ENCODE results near the gene CTNNBIP1.
"Not testable (repeated sequence)": the region's sequence is repeated elsewhere in the genome, so short reads cannot be mapped to it uniquely, and the experiment has no call there.

Gene CTNNBIP1

DNA sequence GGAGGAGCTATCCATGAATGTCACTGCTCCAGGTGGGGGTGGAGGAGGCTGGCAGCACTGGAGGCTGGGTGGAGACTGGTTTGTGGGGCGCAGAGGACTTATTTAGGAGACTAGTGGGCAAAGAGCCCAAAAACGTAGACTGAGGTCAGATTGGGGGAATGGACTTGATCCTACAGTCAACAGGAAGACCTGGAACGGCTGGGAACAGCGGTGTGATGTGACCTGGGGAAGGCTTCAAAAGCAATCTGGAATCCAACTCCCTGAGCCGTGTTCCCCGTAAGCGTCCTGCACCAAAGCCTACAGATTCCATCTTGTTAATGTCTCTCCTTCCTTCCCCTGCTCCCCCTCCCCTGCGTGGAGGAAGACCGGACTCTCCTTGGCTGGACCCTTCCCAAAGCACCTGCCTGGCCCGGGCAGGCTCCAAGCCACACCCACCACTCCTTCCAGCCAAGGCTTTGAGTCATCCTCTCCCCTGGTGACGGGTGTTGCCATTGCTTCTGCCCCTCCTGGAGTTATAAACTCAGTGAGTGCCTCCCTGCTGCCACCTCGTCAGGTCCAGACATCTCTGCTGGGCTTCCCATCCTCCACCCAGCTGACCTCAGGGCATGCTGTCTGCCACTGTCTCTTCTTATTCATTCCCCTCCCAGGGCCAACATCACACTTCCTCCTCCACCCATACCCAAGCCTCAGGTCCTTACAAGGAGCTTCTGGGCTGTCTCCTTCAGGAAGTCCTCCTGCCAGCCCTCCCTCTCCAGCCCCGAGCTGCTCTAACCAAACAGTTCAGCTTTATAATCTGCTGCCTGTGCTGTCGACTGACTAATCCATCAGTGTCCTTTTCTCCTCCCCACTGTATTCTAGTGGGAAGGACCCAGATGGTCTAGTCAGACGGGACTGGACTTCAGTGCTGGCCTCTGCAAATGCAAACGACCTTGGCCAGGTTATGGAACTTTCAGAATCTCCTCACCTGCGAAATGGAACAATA lies 84.7 kb downstream of the CTNNBIP1 start:
- DNase-seq = no peak

DNA sequence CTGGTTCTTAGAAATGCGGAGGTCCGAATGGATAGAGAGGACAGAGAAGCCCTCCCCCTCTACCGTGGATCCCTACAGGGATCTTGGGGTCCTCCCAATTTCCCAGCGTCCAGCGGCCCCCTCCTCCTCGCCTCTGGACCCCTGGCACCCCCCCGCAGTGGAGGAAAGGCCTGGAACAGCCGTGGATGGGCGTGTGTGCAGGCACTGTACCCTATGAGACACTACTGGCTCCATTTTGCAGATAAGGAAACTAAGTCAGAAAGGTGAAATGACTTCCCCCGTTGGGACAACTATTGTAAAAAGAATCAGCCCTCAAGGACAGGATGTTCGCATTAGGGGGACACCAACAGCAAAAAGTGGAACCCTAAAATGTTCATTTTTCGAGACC lies 85.4 kb downstream of the CTNNBIP1 start:
- DNase-seq = no peak

DNA sequence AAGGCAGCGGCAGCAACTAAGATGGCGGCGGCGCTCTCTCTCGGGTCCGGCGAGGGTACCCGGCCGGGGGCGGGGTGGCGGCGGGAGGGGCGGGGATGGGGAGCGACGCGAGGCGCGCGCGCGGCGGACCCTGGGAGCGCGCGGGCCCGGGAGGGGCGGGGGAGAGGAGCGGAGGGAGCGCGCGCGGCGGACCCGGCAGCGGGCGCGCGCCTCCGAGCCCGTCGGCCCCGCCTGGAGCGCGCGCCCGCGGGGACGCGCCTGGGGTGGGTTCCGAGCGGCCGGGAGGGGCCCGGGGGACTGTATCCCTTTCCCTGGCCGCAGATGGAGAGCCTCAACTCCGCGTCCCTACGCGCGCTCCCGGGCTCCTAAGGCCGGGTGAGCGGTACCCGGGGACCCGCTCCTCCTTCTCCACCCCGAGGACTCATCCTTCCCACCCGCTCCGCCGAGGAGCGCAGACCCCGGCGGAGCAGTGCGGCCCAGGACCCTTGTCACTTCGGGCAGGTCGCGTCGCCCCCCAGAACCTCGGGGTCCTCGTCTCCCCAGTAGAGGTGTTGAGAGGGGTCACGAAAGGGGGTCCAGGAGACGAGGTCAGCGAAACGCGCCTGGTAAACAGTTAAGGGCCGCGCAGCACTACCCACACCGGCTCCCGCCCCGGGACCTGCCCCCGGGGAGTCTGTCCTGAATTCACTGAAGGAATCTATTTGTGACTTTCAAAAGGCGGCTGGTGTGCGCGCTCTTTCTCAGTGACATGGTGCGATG lies 85.9 kb downstream of the CTNNBIP1 start, which contains the start of gene CLSTN1:
Gene CLSTN1, minus strand, starts transcription at position 23 of the 759 bp plus-strand sequence. CDS start 232 bp downstream, outside the sequence.
- DNase-seq = no peak

DNA sequence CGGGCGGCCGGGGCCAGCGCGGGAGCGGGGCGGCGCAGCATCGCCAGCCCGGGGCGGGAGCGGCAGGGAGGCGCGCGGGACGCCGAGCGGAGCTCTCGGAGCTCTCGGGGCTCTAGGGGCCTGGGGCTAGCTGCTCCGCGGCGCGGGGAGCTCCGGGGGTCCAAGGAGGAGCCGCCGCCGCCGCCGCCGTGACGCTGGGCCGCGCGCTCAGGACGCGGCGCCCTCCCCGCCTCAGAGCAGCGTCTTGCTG lies 86.5 kb downstream of the CTNNBIP1 start:
- no peak for DNase-seq

DNA sequence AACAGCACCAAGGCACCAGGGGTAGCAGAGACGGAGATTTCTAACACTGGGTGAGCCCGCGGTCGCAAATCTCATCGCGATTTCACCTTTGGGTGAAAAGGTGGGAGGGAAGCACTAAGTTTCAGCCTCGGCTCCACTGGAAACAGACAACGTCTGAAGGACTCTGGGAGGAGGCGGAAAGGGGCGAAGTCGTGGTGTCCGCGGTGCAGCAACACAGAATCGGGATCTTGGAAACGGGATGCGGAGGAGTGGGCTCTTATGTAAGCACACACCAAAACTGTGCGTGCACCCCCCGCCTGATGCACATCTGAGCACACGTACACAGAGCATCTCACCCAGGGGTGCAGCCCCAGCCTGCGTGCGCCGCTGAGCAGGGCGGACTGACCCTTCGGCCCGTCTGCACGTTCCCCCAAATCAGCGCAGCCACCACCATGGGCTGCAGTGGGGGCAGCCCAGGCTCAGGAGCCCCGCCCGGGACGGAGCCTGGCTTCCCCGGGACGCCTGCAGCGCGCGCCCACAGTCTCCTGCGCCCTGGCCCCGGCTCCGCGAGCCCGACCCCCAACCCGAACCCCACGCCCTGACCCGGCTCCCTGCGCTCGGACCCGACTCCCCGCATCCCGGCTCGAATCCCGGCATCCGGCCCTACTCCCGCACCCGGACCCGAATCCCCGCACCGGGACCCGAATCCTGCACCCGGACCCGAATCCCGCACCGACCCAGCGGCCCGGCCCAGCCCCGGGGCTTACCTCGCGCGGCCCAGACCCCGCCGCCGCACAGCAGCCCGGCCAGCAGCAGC lies 87.0 kb downstream of the CTNNBIP1 start:
- no peak for DNase-seq

DNA sequence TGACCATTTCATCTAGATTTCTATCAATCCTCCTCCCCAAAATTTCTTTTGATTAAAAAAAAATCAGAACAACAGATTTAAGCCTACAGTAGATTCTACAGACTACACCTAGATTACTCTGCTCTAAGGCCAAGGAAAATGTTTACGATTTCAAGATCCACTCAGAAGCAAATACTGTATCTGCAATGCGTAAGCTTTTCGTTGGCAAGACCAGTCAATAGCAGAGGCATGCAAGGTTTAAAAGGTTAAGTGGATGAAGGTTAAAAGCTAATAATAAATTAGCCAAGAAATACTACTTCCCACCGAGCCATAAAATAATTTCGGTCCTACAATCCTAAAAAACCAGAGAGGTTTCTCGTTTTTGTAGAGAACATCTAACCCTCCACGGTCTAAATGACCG lies 87.6 kb downstream of the CTNNBIP1 start:
- DNase-seq = no peak

DNA sequence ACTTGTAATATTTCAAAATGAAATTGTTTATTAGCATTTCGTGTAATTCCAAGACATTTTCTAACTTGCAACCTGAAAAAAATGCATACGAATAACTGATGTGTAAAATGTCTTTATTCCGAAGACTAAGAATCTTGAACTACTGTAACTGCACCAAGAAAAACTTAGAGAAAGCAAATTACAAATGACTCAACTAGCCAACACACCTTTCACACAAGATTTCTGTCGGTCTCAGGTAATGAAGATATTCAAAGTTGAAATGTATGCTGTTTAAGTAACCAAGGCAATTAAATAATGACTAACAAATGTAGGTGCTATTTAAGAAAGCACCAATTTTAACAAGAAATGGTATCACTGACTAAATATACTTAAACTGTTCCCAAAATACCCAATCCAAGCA lies 88.4 kb downstream of the CTNNBIP1 start:
- DNase-seq = no peak

DNA sequence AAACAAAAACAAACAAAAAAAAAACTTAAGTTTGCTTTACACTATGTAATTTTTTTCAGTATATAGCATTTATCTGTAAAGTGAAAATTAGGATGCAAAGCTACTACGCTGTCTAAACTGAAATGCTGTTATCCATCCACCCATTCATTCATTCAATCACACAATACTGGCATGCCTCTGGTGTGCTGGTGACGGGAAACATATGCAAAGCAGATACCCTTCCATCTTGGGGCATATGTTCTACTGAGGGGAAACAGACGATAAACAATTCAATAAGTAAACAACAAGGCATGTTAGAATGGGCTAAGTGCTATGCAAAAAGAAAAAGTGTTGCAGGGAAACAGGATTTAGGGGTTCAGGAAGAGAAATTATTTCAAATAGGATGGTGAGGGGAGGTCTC lies 89.5 kb downstream of the CTNNBIP1 start:
- no peak for DNase-seq

DNA sequence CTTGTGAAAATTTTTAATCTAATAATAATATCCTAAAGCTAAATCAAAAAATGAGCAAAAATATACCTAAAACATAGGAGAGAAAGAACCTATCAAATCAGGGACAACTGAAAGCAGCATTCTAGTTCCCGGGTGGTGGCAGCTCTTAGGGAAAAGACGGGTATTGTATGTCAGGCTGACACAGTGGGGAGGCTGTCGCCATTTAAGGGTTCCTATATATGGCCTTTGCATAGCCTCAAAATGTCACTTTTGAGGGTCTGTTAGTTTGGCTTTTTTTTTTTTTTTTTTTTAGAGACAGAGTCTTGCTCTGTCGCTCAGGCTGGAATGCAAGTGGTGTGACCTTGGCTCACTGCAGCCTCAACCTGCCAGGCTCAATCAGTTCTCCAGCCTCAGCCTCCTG lies 92.3 kb downstream of the CTNNBIP1 start:
- DNase-seq = no peak

DNA sequence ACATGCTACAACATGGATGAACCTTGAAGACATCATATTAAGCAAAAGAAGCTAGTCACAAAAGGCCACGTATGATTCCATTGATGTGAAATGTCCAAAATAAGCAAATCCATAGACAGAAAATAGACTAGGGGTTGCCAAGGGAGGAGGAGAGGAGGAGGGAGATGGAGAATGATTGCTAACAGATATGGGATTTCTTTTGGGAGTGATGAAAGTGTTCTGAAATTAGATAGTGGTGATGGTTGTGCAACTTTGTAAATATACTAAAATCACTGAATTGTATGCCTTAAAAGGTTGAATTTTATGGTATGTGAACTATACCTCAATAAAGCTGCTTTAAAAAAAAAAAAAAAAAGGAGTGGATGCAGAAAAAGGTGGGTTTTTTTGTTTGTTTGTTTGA lies 93.9 kb downstream of the CTNNBIP1 start:
- no peak for DNase-seq

DNA sequence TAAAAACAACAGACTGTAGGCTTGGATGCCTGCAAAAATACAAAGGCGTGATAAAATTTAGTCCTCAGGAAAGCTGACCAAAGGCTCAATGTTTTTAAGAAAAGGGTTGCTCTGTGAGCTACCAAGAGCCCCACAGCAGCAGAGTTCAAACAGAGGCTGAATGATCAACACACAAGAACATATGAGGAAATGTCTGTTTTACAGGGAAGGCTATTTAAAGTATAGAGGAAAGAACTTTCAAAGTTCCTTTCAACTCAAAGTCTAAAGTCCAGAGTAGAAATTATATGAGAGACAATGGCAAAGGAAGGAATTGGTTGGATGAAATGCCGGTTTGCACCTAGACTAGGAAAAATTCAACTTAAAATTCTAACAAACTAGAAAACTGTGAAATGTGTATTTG lies 94.9 kb downstream of the CTNNBIP1 start:
- no peak for DNase-seq

DNA sequence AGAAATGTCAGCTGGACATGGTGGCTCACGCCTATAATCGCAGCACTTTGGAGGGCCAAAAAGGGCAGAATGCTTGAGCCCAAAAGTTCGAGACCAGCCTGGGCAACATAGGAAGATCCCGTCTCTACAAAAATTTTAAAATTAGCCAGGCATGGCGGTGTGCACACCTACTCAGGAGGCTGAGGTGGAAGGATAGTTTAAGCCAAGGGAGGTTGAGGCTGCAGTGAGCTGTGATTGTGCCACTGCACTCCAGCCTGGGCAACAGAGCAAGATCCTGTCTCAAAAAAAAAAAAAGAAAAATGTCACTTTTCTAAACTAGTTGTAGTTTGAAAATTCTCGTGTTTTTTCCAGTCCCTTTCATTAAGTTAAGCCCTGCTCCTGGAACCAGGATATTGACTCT lies 95.5 kb downstream of the CTNNBIP1 start:
- DNase-seq = no peak

DNA sequence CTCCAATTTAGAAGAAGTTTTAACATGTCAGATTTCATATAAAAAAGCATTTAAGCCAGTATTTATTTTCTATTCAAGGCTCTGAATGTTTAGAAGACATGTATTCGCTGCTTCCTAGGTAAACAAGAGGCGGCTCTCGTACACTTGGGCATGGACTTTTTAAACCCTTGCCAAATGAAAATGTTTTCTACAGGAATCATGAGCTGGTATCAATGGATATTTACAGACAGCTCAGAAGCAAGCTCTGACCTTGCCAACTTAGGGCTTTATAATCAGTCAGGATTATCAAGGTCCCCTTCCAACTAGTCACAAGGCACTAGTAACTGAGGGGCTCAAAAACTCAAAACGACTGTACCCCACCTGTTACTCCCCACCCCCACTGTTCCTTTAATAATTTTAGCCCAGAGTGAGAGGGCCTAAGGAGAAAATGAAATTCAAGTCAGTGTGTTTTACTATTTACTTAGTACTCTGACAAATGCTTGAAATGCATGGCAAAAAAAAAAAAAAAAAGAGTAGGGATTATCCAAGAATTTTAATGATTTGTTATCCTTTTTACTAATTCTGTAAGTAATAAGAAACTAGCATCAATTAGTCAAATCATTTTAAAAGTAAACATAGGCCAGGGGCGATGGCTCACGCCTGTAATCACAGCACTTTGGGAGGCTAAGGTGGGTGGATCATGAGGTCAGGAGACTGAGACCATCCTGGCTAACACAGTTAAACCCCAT lies 98.7 kb downstream of the CTNNBIP1 start:
- DNase-seq = no peak

DNA sequence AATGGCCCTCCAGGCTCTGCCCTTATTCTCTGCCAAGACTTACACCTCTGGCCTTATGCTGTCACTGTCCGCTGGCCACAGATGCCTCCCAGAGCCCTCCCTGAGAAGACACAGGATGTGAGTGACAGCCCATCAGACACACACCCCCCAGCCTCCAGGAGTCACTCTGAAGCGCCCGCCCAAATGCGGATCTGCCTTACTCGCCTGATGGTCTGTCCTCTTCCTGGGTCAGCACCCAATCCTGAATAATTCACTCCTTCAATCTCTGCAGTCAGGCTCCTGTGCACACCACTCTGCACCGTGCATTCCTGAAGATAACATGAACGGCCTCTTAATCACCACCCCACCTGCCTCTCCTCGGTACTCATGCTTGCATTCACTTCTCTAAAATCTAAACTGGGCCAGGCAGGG lies 101.0 kb downstream of the CTNNBIP1 start:
- no peak for DNase-seq

DNA sequence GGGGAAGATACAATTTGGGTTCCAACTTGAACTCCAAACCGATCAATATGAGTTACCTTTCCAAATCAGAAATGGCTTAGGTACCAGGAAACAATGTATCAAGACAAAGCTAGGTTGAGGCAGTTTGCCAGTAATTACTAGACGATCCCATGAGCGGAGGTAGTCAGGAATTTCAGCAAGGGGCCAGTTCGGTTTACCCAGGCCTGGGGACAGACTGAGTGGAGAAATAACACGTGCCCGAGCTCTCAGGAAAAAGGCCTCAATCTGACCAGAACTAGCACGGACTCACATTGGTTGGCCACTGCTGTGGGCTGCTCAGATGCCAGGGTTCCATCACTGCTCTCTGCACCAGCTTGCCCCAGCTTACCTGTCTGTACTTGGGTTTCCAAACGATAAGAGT lies 101.6 kb downstream of the CTNNBIP1 start:
- no peak for DNase-seq

DNA sequence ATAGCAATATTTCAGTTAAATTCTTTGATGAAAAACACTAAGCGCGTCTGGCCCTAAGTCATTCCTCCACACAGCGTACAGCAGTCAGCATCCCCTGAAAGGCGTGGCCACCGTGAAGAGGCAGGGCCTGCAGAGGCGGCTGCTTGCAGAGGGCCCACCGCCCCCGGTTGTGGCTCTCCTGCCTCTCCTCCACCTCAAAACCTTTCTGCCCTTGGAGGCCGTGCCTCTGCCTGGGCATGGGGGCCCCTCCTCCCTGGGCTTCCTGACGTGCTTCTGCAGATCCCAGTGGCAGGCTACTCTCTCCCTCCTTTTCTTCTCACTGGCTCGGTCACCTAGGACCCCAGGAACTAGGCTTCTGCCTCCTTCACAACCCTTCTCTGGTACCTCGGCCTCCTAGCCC lies 102.5 kb downstream of the CTNNBIP1 start:
- no peak for DNase-seq

DNA sequence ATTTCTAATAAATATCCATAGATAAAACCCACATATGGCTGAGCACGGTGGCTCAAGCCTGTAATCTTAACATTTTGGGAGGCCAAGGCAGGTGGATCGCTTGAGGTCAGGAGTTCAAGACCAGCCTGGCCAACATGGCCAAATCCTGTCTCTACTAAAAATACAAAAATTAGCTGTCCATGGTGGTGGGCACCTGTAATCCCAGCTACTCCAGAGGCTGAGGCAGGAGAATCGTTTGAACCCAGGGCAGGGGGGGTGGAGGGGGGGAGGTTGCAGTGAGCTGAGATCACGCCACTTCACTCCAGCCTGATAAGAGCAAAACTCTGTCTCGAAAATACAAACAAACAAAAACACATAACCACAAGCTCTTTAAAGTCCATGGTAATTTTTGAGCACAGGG lies 104.1 kb downstream of the CTNNBIP1 start:
- DNase-seq = not testable (repeated sequence)

DNA sequence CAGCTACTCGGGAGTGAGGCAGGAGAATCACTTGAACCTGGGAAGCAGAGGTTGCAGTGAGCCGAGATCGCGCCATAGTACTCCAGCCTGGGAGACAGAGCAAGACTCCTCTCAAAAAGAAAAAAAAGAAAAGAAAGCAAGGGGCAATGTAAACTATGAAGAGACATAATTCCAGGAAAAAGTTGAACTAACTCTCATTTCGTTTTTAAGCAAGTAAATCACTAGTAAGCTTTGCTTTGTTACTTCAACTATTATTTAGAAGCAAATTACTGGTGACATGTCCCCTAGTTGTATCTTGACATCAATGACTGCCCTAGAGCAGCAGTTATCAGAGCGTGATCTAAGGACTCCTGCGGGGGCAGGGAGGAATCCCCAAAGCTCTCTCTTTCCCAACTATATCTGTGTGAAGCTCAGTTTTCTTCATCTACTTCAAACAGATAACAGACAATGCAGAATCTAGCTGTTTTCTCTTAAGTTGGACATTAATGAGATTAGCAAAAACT lies 105.0 kb downstream of the CTNNBIP1 start:
- DNase-seq = no peak

DNA sequence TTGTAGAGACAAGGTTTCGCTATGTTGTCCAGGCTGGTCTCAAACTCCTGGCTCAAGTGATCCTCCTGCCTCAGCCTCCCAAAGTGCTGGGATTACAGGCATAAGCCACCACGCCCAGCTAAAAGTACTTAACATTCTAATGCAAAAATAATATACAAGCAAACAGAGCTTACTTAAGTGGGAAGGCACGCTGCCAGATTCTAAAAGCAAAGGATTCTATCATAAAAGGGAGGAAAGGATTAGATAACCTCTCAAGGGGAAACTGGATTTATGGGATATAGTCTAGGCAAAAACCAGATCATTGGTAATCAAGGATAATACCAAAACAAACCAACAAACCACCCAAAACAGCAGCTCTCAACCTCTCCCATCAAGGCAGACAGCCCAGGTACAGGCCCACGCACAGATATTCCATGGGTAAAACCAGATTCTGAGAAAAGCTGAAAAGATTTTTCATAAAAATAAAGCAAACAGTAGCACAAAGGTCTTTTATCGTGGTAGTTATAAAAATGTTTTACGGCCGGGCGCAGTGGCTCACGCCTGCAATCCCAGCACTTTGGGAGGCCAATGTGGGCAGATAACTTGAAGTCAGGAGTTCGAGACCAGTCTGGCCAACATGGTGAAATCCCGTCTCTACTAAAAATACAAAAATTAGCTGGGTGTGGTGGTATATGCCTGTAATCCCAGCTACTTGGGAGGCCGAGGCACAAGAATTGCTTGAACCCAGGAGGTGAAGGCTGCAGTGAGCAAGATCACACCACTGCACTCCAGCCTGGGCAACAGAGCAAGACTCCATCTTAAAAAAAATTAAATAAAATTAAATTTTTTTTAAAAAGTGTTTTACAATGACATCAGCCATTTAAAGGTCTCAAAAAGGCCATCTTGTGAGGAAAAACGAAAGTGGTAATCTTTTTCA lies 106.8 kb downstream of the CTNNBIP1 start:
- DNase-seq = not testable (repeated sequence)

DNA sequence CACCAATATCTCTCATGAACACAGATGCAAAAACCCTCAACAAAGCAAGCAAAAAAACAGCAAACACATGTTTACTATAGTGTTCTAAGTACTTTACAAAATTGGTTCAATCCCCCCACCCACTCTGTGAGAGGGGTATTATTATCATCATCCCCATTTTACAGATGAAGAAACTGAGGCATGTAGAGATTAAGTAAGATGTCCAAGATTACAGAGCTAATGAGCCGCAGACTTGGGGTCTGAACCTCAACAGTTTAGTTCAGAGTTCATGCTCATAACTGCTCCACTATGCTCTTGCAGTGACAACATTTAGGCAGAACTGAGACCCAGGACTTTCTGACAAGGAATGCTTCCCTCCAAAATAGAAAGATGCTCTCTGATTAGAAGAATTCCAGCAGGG lies 108.2 kb downstream of the CTNNBIP1 start:
- no peak for DNase-seq

All from cortex of kidney (tissue), 1 donor.